ENCODE measurements around the gene CHD9.

GRCh38 chr16:53022374-53022773 lies 32.4 kb upstream of the CHD9 start:
- TF ChIP-seq POLR2A (IDR thresholded peaks at IDR 0.05): no peak
- TF ChIP-seq CTCF (IDR thresholded peaks at IDR 0.05): peak; percentile 41 to 60 (median 54)
